ENCODE data around the gene PSME3IP1. TPM values are rescaled to one million over a fixed set of nuclear protein-coding genes. Genes with fewer than 3 reads are reported as not detected.
"Not testable (repeated sequence)": the region's sequence is repeated elsewhere in the genome, so short reads cannot be mapped to it uniquely, and the experiment has no call there.

PSME3IP1 gene
- total RNA-seq, 2 experiments from 2014 or later: 118 to 124 TPM

- Mint-ChIP-seq H3K27me3 (no peaks in the 10 kb centered on the region), H3K4me1 (no peaks in the 10 kb centered on the region), H3K27ac (no peak overlapping the region), H3K9me3 (ENCODE audit: low read depth) (no peaks in the 10 kb centered on the region), H3K4me3 (no peak overlapping the region), H3K36me3 (no peaks in the 10 kb centered on the region)
- DNase-seq (no peak), ATAC-seq (no peak)
- CTCF ChIA-PET: interaction anchor here (1.6 kb wide), 1 partner anchor 23 kb away, joined by 5 read pairs; the partner anchor contains the start of gene CPNE2
Observed at GRCh38 chr16:57115514-57116182, 70.2 kb downstream of the PSME3IP1 start.

- Mint-ChIP-seq H3K4me3 (no peak overlapping the region), H3K27ac (no peak overlapping the region), H3K36me3 (no peaks in the 10 kb centered on the region), H3K9me3 (ENCODE audit: low read depth) (no peaks in the 10 kb centered on the region), H3K27me3 (no peaks in the 10 kb centered on the region), H3K4me1 (no peaks in the 10 kb centered on the region)
- CTCF ChIA-PET: interaction anchor here (1.6 to 1.7 kb wide), 2 partner anchors 14 to 22 kb away, joined by 3 to 5 read pairs; partner anchors contain the start of gene CPNE2
- no peak for DNase-seq
- no peak for ATAC-seq
Observed at GRCh38 chr16:57115168-57115513, 70.7 kb downstream of the PSME3IP1 start.

- Mint-ChIP-seq H3K9me3 (ENCODE audit: low read depth) (no peaks in the 10 kb centered on the region), H3K27me3 (peaks cover 2% of the 10 kb centered on the region), H3K27ac (no peak overlapping the region), H3K4me1 (peaks cover 3% of the 10 kb centered on the region), H3K36me3 (no peaks in the 10 kb centered on the region), H3K4me3 (no peak overlapping the region)
- CTCF ChIA-PET: interaction anchor here (1.1 to 1.7 kb wide), 2 partner anchors 15 to 29 kb away, joined by 3 to 4 read pairs; no protein-coding TSS in a partner anchor
- no peak for ATAC-seq
- DNase-seq: no peak
Observed at GRCh38 chr16:57113664-57114063, 72.2 kb downstream of the PSME3IP1 start.

- Mint-ChIP-seq H3K27ac (peak overlapping the region; percentile 24), H3K27me3 (peaks cover 5% of the 10 kb centered on the region), H3K4me1 (peaks cover 7% of the 10 kb centered on the region), H3K9me3 (ENCODE audit: low read depth) (no peaks in the 10 kb centered on the region), H3K36me3 (no peaks in the 10 kb centered on the region), H3K4me3 (no peak overlapping the region)
- no peak for DNase-seq
- no peak for ATAC-seq
- CTCF ChIA-PET: interaction anchor here (1.1 kb wide), 1 partner anchor 28 kb away, joined by 4 read pairs; no protein-coding TSS in a partner anchor
Observed at GRCh38 chr16:57113042-57113453, 72.8 kb downstream of the PSME3IP1 start.

GRCh38 chr16:57112403-57113041 lies 73.3 kb downstream of the PSME3IP1 start:
- no peak for ATAC-seq
- peaks cover 5% of the 10 kb centered on the region for H3K27me3 Mint-ChIP-seq
- H3K36me3 Mint-ChIP-seq: no peaks in the 10 kb centered on the region
- CTCF ChIA-PET: no interaction called here
- no peaks in the 10 kb centered on the region for H3K9me3 Mint-ChIP-seq (ENCODE audit: low read depth)
- no peak for DNase-seq
- H3K4me3 Mint-ChIP-seq: no peak overlapping the region
- no peak overlapping the region for H3K27ac Mint-ChIP-seq
- peaks cover 8% of the 10 kb centered on the region for H3K4me1 Mint-ChIP-seq

GRCh38 chr16:57111420-57111819 lies 74.4 kb downstream of the PSME3IP1 start:
- H3K36me3 Mint-ChIP-seq: no peaks in the 10 kb centered on the region
- CTCF ChIA-PET: interaction anchor here (0.7 to 0.8 kb wide), 4 partner anchors 9 to 55 kb away, joined by 3 read pairs; partner anchors contain the start of gene CPNE2
- peaks cover 5% of the 10 kb centered on the region for H3K27me3 Mint-ChIP-seq
- H3K9me3 Mint-ChIP-seq (ENCODE audit: low read depth): no peaks in the 10 kb centered on the region
- ATAC-seq (no peak), DNase-seq (no peak)
- H3K4me1 Mint-ChIP-seq: peaks cover 18% of the 10 kb centered on the region
- H3K27ac Mint-ChIP-seq: no peak overlapping the region
- no peak overlapping the region for H3K4me3 Mint-ChIP-seq

- no peaks in the 10 kb centered on the region for H3K9me3 Mint-ChIP-seq (ENCODE audit: low read depth)
- CTCF ChIA-PET: interaction anchor here (1.9 kb wide), 1 partner anchor 18 kb away, joined by 9 read pairs; the partner anchor contains the start of gene CPNE2
Observed at GRCh38 chr16:57110937-57111336, 74.9 kb downstream of the PSME3IP1 start.

GRCh38 chr16:57109259-57110105 lies 76.4 kb downstream of the PSME3IP1 start:
- not testable (repeated sequence) for H3K27me3 Mint-ChIP-seq; H3K27ac Mint-ChIP-seq; H3K4me3 Mint-ChIP-seq; H3K36me3 Mint-ChIP-seq; ATAC-seq; H3K9me3 Mint-ChIP-seq (ENCODE audit: low read depth); DNase-seq
- H3K4me1 Mint-ChIP-seq: peaks cover 30% of the 10 kb centered on the region
- CTCF ChIA-PET: interaction anchor here (0.6 to 1.9 kb wide), 3 partner anchors 15 to 17 kb away, joined by 3 to 9 read pairs (median 3); partner anchors contain the start of gene CPNE2

More at GRCh38 chr16:57110937-57111336, 74.9 kb downstream of the PSME3IP1 start:
- Mint-ChIP-seq H3K27ac (no peak overlapping the region), H3K4me3 (no peak overlapping the region), H3K36me3 (no peaks in the 10 kb centered on the region), H3K27me3 (peaks cover 5% of the 10 kb centered on the region), H3K4me1 (peaks cover 20% of the 10 kb centered on the region)
- ATAC-seq (no peak), DNase-seq (no peak)

- Mint-ChIP-seq H3K4me1 (peaks cover 33% of the 10 kb centered on the region), H3K36me3 (no peaks in the 10 kb centered on the region), H3K27ac (no peak overlapping the region), H3K9me3 (ENCODE audit: low read depth) (no peaks in the 10 kb centered on the region), H3K4me3 (no peak overlapping the region), H3K27me3 (peaks cover 5% of the 10 kb centered on the region)
- CTCF ChIA-PET: interaction anchor here (0.6 to 1.0 kb wide), 2 partner anchors 16 to 913 kb away, joined by 3 read pairs; partner anchors contain the start of gene CPNE2
- ATAC-seq (no peak), DNase-seq (no peak)
Observed at GRCh38 chr16:57108432-57108831, 77.4 kb downstream of the PSME3IP1 start.

GRCh38 chr16:57107321-57107922 lies 78.4 kb downstream of the PSME3IP1 start:
- CTCF ChIA-PET: interaction anchor here (0.6 to 1.7 kb wide), 5 partner anchors 15 to 914 kb away, joined by 3 to 6 read pairs (median 4); partner anchors contain the start of gene CPNE2
- ATAC-seq (no peak), DNase-seq (no peak)
- Mint-ChIP-seq H3K4me1 (peaks cover 36% of the 10 kb centered on the region), H3K9me3 (ENCODE audit: low read depth) (no peaks in the 10 kb centered on the region), H3K27ac (no peak overlapping the region), H3K27me3 (peaks cover 5% of the 10 kb centered on the region), H3K4me3 (no peak overlapping the region), H3K36me3 (no peaks in the 10 kb centered on the region)

- H3K4me1 Mint-ChIP-seq: peaks cover 36% of the 10 kb centered on the region
- H3K36me3 Mint-ChIP-seq: no peaks in the 10 kb centered on the region
- peaks cover 5% of the 10 kb centered on the region for H3K27me3 Mint-ChIP-seq
- H3K9me3 Mint-ChIP-seq (ENCODE audit: low read depth): no peaks in the 10 kb centered on the region
- H3K27ac Mint-ChIP-seq: no peak overlapping the region
- no peak for DNase-seq
- H3K4me3 Mint-ChIP-seq: no peak overlapping the region
- ATAC-seq: no peak
- CTCF ChIA-PET: interaction anchor here (0.6 to 1.7 kb wide), 4 partner anchors 14 to 76 kb away, joined by 3 to 6 read pairs (median 4); partner anchors contain the start of gene CPNE2
Observed at GRCh38 chr16:57106767-57107166, 79.1 kb downstream of the PSME3IP1 start.

- Mint-ChIP-seq H3K9me3 (ENCODE audit: low read depth) (no peaks in the 10 kb centered on the region), H3K36me3 (no peaks in the 10 kb centered on the region), H3K4me3 (no peak overlapping the region), H3K4me1 (peaks cover 36% of the 10 kb centered on the region), H3K27ac (no peak overlapping the region), H3K27me3 (peaks cover 10% of the 10 kb centered on the region)
- CTCF ChIA-PET: interaction anchor here (1.0 to 2.0 kb wide), 2 partner anchors 12 to 24 kb away, joined by 3 to 8 read pairs; partner anchors contain the start of gene CPNE2
- no peak for ATAC-seq
- no peak for DNase-seq
Observed at GRCh38 chr16:57105184-57105583, 80.7 kb downstream of the PSME3IP1 start.
